ENCODE measurements around the gene C10orf120.

DNA sequence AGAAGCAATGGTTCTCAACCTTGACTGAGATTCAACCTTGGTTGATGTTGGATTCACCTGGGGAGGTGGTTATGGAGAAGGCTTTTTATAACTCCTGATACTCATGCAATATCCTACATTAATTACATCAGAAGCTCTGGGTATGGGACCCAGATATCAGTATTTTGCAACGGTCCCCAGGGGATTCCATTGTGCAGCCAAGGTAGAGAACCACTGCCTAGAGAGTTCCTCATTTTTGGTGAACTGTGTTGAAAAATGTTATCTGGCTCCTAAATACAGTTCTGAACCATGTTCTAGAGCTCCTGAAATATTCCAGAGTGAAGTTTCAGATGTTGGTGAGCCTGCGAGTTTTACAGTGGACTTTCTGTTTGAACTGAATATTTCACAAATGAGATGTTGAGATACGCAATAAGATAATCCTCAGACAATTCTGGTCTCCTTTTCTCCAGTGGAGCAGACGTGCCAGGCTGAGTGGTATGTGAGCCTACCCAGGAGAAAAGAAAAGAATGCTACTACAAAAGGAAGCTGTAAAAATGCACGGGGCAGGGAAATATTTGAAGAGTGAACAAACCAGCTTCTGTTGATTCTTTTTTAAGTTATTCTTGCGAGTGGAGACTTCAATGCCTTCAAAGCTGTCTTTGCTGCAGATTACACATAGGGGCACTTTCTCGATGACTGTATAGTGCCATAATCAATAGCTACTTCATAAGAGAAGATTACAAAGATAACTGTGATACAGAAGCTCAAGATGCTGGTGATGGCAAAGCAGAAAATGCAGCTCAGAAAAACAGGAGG lies 13.6 kb upstream of the C10orf120 start:
- TF ChIP-seq KLF10 (tag by site-specific recombination; IDR thresholded peaks at IDR 0.05), result no peak
- TF ChIP-seq ZBTB20 (tag by site-specific recombination; IDR thresholded peaks at IDR 0.05), result no peak
- TF ChIP-seq ZNF311 (tag by site-specific recombination; IDR thresholded peaks at IDR 0.05; ENCODE audit: borderline replicate concordance), result no peak
- no peak for TF ChIP-seq CTCF (tag by site-specific recombination; IDR thresholded peaks at IDR 0.05)
- TF ChIP-seq ZFP37 (tag by site-specific recombination; IDR thresholded peaks at IDR 0.05), result no peak
- TF ChIP-seq ZNF302 (tag by site-specific recombination; IDR thresholded peaks at IDR 0.05; ENCODE audit: low read depth), result no peak
- TF ChIP-seq ZNF670 (tag by site-specific recombination; IDR thresholded peaks at IDR 0.05; ENCODE audit: low read depth), result no peak
- no peak for TF ChIP-seq ZSCAN18 (tag by site-specific recombination; IDR thresholded peaks at IDR 0.05)
- no peak for TF ChIP-seq ZNF274 (IDR thresholded peaks at IDR 0.05; ENCODE audit: low read length)
- no peak for TF ChIP-seq ZNF274 (tag by site-specific recombination; IDR thresholded peaks at IDR 0.05; ENCODE audit: borderline replicate concordance)
- TF ChIP-seq ZFP41 (tag by site-specific recombination; IDR thresholded peaks at IDR 0.05; ENCODE audit: borderline replicate concordance), result no peak

Measured in HEK293 (cell line).